ENCODE measurements around the gene TMEM178A. TPM values are rescaled to one million over a fixed set of nuclear protein-coding genes. Genes with fewer than 3 reads are reported as not detected.

The TMEM178A gene
- total RNA-seq, 1 experiment from 2014 or later: 0.86 TPM

GRCh38 chr2:39659765-39660611, 5.7 kb upstream of the TMEM178A start:
- CTCF ChIA-PET: no interaction called here
- TF ChIP-seq CTCF (IDR thresholded peaks at IDR 0.05; ENCODE audit: unreplicated experiment): no peak
- Mint-ChIP-seq H3K4me3 (ENCODE audit: unreplicated experiment) (no peak overlapping the region), H3K27ac (ENCODE audit: low read depth, unreplicated experiment) (no peak overlapping the region), H3K27me3 (ENCODE audit: insufficient read depth, unreplicated experiment) (peaks cover 6% of the 10 kb centered on the region), H3K36me3 (ENCODE audit: insufficient read depth, unreplicated experiment) (no peaks in the 10 kb centered on the region), H3K9me3 (ENCODE audit: unreplicated experiment) (no peaks in the 10 kb centered on the region), H3K4me1 (ENCODE audit: insufficient read depth, unreplicated experiment) (no peaks in the 10 kb centered on the region)
- POLR2A ChIA-PET: no interaction called here
- intact Hi-C loops (cut with micrococcal nuclease): no loop called here
- DNase-seq (ENCODE audit: unreplicated experiment): no peak
- BruUV-seq (replicated peaks): no TSS peak

DNA sequence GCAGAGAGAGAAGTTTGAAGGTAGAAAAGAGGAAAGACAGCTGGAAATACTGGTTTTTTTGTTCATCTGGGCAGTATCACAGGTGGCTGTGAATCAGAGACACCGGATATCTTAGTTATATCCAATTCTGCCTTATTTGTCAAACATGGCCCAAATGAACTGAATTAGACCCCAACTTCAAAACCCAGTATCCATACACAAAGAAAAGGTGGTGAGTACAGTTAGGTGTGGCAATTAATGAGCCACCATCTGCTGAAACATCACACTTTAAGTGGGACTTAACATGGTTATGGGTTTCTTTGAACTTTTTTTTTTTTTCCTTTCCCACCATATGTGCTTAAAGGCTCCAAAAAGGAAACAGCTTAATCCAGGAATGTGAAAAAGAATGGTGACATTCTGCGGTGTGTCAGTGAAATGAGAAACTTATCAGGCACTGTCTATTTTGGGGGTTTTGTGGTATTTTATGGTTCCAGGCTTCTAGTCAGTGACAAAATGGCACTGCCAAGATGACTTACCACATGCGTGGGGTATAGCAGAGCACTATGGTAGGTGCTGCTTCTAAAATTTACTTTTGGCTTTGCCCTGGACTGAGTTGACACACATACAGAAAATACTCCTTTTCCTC, 5.0 kb upstream of the TMEM178A start:
- DNase-seq (ENCODE audit: unreplicated experiment): no peak
- no peaks in the 10 kb centered on the region for H3K4me1 Mint-ChIP-seq (ENCODE audit: insufficient read depth, unreplicated experiment)
- no peaks in the 10 kb centered on the region for H3K36me3 Mint-ChIP-seq (ENCODE audit: insufficient read depth, unreplicated experiment)
- intact Hi-C loops (cut with micrococcal nuclease): no loop called here
- POLR2A ChIA-PET: no interaction called here
- TF ChIP-seq CTCF (IDR thresholded peaks at IDR 0.05; ENCODE audit: unreplicated experiment): no peak
- no peaks in the 10 kb centered on the region for H3K9me3 Mint-ChIP-seq (ENCODE audit: unreplicated experiment)
- BruUV-seq (replicated peaks): no TSS peak
- H3K27ac Mint-ChIP-seq (ENCODE audit: low read depth, unreplicated experiment): no peak overlapping the region
- H3K27me3 Mint-ChIP-seq (ENCODE audit: insufficient read depth, unreplicated experiment): peaks cover 14% of the 10 kb centered on the region
- CTCF ChIA-PET: interaction anchor here (0.5 kb wide), 1 partner anchor 1592 kb away, joined by 3 read pairs; no protein-coding TSS in a partner anchor
- no peak overlapping the region for H3K4me3 Mint-ChIP-seq (ENCODE audit: unreplicated experiment)

DNA sequence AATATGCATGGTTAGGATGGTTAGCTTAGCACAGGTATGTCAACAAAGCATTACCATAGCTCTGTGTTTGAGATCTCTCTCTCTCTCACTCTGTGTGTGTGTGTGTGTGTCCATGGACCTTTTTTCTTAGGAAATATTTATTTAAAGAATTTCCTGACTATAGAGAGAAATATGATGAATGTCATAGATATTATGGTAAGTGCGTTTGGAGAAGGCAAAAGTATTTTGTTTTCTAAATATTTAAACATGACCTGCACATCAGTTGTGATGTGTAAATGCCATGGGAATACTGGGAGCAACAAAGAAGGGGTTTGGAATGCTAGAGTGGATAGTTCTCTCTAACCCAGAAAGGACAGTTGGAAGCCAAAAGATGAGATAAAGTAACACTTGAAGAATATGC, 3.9 kb upstream of the TMEM178A start:
- no peaks in the 10 kb centered on the region for H3K36me3 Mint-ChIP-seq (ENCODE audit: insufficient read depth, unreplicated experiment)
- TF ChIP-seq CTCF (IDR thresholded peaks at IDR 0.05; ENCODE audit: unreplicated experiment): no peak
- H3K9me3 Mint-ChIP-seq (ENCODE audit: unreplicated experiment): no peaks in the 10 kb centered on the region
- ChIA-PET CTCF (no interaction called here), POLR2A (interaction anchor here (1.8 kb wide), 1 partner anchor 11 kb away, joined by 4 read pairs; no protein-coding TSS in a partner anchor)
- no peak overlapping the region for H3K27ac Mint-ChIP-seq (ENCODE audit: low read depth, unreplicated experiment)
- no peak for DNase-seq (ENCODE audit: unreplicated experiment)
- H3K4me1 Mint-ChIP-seq (ENCODE audit: insufficient read depth, unreplicated experiment): peaks cover 7% of the 10 kb centered on the region
- peaks cover 25% of the 10 kb centered on the region for H3K27me3 Mint-ChIP-seq (ENCODE audit: insufficient read depth, unreplicated experiment)
- no peak overlapping the region for H3K4me3 Mint-ChIP-seq (ENCODE audit: unreplicated experiment)
- no TSS peak for BruUV-seq (replicated peaks)
- intact Hi-C loops (cut with micrococcal nuclease): no loop called here

GRCh38 chr2:39663187-39663930, 2.4 kb upstream of the TMEM178A start:
- no TSS peak for BruUV-seq (replicated peaks)
- no peak for DNase-seq (ENCODE audit: unreplicated experiment)
- peaks cover 12% of the 10 kb centered on the region for H3K4me1 Mint-ChIP-seq (ENCODE audit: insufficient read depth, unreplicated experiment)
- no peaks in the 10 kb centered on the region for H3K9me3 Mint-ChIP-seq (ENCODE audit: unreplicated experiment)
- ChIA-PET CTCF (interaction anchor here (0.6 to 1.2 kb wide), 3 partner anchors 14 to 69 kb away, joined by 3 to 4 read pairs (median 3); no protein-coding TSS in a partner anchor), POLR2A (interaction anchor here (0.8 kb wide), 1 partner anchor 34 kb away, joined by 3 read pairs; no protein-coding TSS in a partner anchor)
- peaks cover 40% of the 10 kb centered on the region for H3K27me3 Mint-ChIP-seq (ENCODE audit: insufficient read depth, unreplicated experiment)
- TF ChIP-seq CTCF (IDR thresholded peaks at IDR 0.05; ENCODE audit: unreplicated experiment): no peak
- no peak overlapping the region for H3K4me3 Mint-ChIP-seq (ENCODE audit: unreplicated experiment)
- no peak overlapping the region for H3K27ac Mint-ChIP-seq (ENCODE audit: low read depth, unreplicated experiment)
- intact Hi-C loops (cut with micrococcal nuclease): no loop called here
- H3K36me3 Mint-ChIP-seq (ENCODE audit: insufficient read depth, unreplicated experiment): no peaks in the 10 kb centered on the region
